ENCODE measurements around the gene DDA1.

DDA1 gene

GRCh38 chr19:17309965-17310461, 650 bp downstream of the DDA1 start:
- no peak overlapping the region for H3K4ac ChIP-seq (ENCODE audit: low read depth, low read length)
- no peak overlapping the region for H3K23ac ChIP-seq (ENCODE audit: low read length)
- peak overlapping the region; percentile 19 for H2BK5ac ChIP-seq (ENCODE audit: low read length)
- H2AK5ac ChIP-seq (ENCODE audit: low read length): no peak overlapping the region
- DNase-seq: no peak
- peak overlapping the region; percentile 24 for H3K27ac ChIP-seq (ENCODE audit: low read depth, low read length)
- peak overlapping the region; percentile 57 for H3K4me3 ChIP-seq (ENCODE audit: low read length)
- H4K5ac ChIP-seq (ENCODE audit: low read length): no peak overlapping the region
- H3K36me3 ChIP-seq (ENCODE audit: control insufficient read depth, insufficient read depth, low read length): peaks cover 3% of the 10 kb centered on the region
- H3K18ac ChIP-seq (ENCODE audit: low read length): peak overlapping the region; percentile 44
- no peaks in the 10 kb centered on the region for H3K27me3 ChIP-seq (ENCODE audit: insufficient read depth, low read length, poor library complexity)
- H2BK120ac ChIP-seq (ENCODE audit: low read depth, low read length): no peak overlapping the region
- H3K4me1 ChIP-seq (ENCODE audit: control insufficient read depth, low read depth, low read length): peaks cover 2% of the 10 kb centered on the region
- H3K79me1 ChIP-seq (ENCODE audit: low read length): peaks cover 17% of the 10 kb centered on the region
- H2BK15ac ChIP-seq (replicated peaks; ENCODE audit: low read depth): no peak overlapping the region
- WGBS (ENCODE audit: extremely low coverage, insufficient coverage, low lambda C conversion rate): no CpG with 5 or more reads among the region's 23 CpGs
- H3K9ac ChIP-seq (ENCODE audit: low read length): peak overlapping the region; percentile 90
- H3K56ac ChIP-seq (ENCODE audit: low read length): peak overlapping the region; percentile 96
- peak overlapping the region; percentile 77 for H3K4me2 ChIP-seq (ENCODE audit: low read length)
- H3K79me2 ChIP-seq (ENCODE audit: control insufficient read depth, insufficient read depth, low read length): peaks cover 22% of the 10 kb centered on the region
- H4K8ac ChIP-seq (ENCODE audit: low read depth, low read length): no peak overlapping the region

GRCh38 chr19:17311455-17312188, 2.3 kb downstream of the DDA1 start:
- no peak overlapping the region for H3K4me2 ChIP-seq (ENCODE audit: low read length)
- peaks cover 6% of the 10 kb centered on the region for H3K36me3 ChIP-seq (ENCODE audit: control insufficient read depth, insufficient read depth, low read length)
- no peak overlapping the region for H3K18ac ChIP-seq (ENCODE audit: low read length)
- H2BK5ac ChIP-seq (ENCODE audit: low read length): no peak overlapping the region
- H3K56ac ChIP-seq (ENCODE audit: low read length): no peak overlapping the region
- H4K5ac ChIP-seq (ENCODE audit: low read length): no peak overlapping the region
- peaks cover 22% of the 10 kb centered on the region for H3K79me2 ChIP-seq (ENCODE audit: control insufficient read depth, insufficient read depth, low read length)
- no peak overlapping the region for H2BK120ac ChIP-seq (ENCODE audit: low read depth, low read length)
- H2BK15ac ChIP-seq (replicated peaks; ENCODE audit: low read depth): no peak overlapping the region
- peaks cover 2% of the 10 kb centered on the region for H3K4me1 ChIP-seq (ENCODE audit: control insufficient read depth, low read depth, low read length)
- no CpG with 5 or more reads among the region's 11 CpGs for WGBS (ENCODE audit: extremely low coverage, insufficient coverage, low lambda C conversion rate)
- DNase-seq: peak; percentile 77
- H3K27ac ChIP-seq (ENCODE audit: low read depth, low read length): no peak overlapping the region
- H3K79me1 ChIP-seq (ENCODE audit: low read length): peaks cover 17% of the 10 kb centered on the region
- no peak overlapping the region for H2AK5ac ChIP-seq (ENCODE audit: low read length)
- no peak overlapping the region for H3K4ac ChIP-seq (ENCODE audit: low read depth, low read length)
- H4K8ac ChIP-seq (ENCODE audit: low read depth, low read length): no peak overlapping the region
- no peak overlapping the region for H3K9ac ChIP-seq (ENCODE audit: low read length)
- H3K23ac ChIP-seq (ENCODE audit: low read length): no peak overlapping the region
- H3K27me3 ChIP-seq (ENCODE audit: insufficient read depth, low read length, poor library complexity): no peaks in the 10 kb centered on the region
- H3K4me3 ChIP-seq (ENCODE audit: low read length): no peak overlapping the region

- Histone ChIP-seq H3K23ac (ENCODE audit: low read length) (no peak overlapping the region), H3K18ac (ENCODE audit: low read length) (no peak overlapping the region), H4K8ac (ENCODE audit: low read depth, low read length) (no peak overlapping the region), H3K79me2 (ENCODE audit: control insufficient read depth, insufficient read depth, low read length) (peaks cover 22% of the 10 kb centered on the region), H3K79me1 (ENCODE audit: low read length) (peaks cover 17% of the 10 kb centered on the region), H3K4ac (ENCODE audit: low read depth, low read length) (no peak overlapping the region), H2AK5ac (ENCODE audit: low read length) (no peak overlapping the region), H3K4me2 (ENCODE audit: low read length) (no peak overlapping the region), H3K9ac (ENCODE audit: low read length) (no peak overlapping the region), H3K27ac (ENCODE audit: low read depth, low read length) (no peak overlapping the region), H2BK5ac (ENCODE audit: low read length) (no peak overlapping the region), H3K4me3 (ENCODE audit: low read length) (no peak overlapping the region), H3K56ac (ENCODE audit: low read length) (no peak overlapping the region), H2BK15ac (replicated peaks; ENCODE audit: low read depth) (no peak overlapping the region), H2BK120ac (ENCODE audit: low read depth, low read length) (no peak overlapping the region), H3K27me3 (ENCODE audit: insufficient read depth, low read length, poor library complexity) (no peaks in the 10 kb centered on the region), H3K36me3 (ENCODE audit: control insufficient read depth, insufficient read depth, low read length) (peaks cover 6% of the 10 kb centered on the region), H4K5ac (ENCODE audit: low read length) (no peak overlapping the region), H3K4me1 (ENCODE audit: control insufficient read depth, low read depth, low read length) (peaks cover 2% of the 10 kb centered on the region)
- DNase-seq: no peak
- no CpG with 5 or more reads among the region's 20 CpGs for WGBS (ENCODE audit: extremely low coverage, insufficient coverage, low lambda C conversion rate)
These were observed 3.1 kb downstream of the DDA1 start for GRCh38 chr19:17312189-17313113.

- Histone ChIP-seq H3K27me3 (ENCODE audit: insufficient read depth, low read length, poor library complexity) (no peaks in the 10 kb centered on the region), H4K5ac (ENCODE audit: low read length) (no peak overlapping the region), H3K4me1 (ENCODE audit: control insufficient read depth, low read depth, low read length) (peaks cover 2% of the 10 kb centered on the region), H2BK5ac (ENCODE audit: low read length) (no peak overlapping the region), H2BK120ac (ENCODE audit: low read depth, low read length) (no peak overlapping the region), H3K27ac (ENCODE audit: low read depth, low read length) (no peak overlapping the region), H3K56ac (ENCODE audit: low read length) (no peak overlapping the region), H3K79me2 (ENCODE audit: control insufficient read depth, insufficient read depth, low read length) (peaks cover 22% of the 10 kb centered on the region), H4K8ac (ENCODE audit: low read depth, low read length) (no peak overlapping the region), H3K79me1 (ENCODE audit: low read length) (peaks cover 17% of the 10 kb centered on the region), H3K23ac (ENCODE audit: low read length) (no peak overlapping the region), H3K4me2 (ENCODE audit: low read length) (no peak overlapping the region), H3K4ac (ENCODE audit: low read depth, low read length) (no peak overlapping the region), H3K9ac (ENCODE audit: low read length) (no peak overlapping the region), H2BK15ac (replicated peaks; ENCODE audit: low read depth) (no peak overlapping the region), H2AK5ac (ENCODE audit: low read length) (no peak overlapping the region), H3K18ac (ENCODE audit: low read length) (no peak overlapping the region), H3K4me3 (ENCODE audit: low read length) (no peak overlapping the region), H3K36me3 (ENCODE audit: control insufficient read depth, insufficient read depth, low read length) (peaks cover 6% of the 10 kb centered on the region)
- no peak for DNase-seq
- WGBS (ENCODE audit: extremely low coverage, insufficient coverage, low lambda C conversion rate): no CpG with 5 or more reads among the region's 19 CpGs
These were observed 4.7 kb downstream of the DDA1 start for GRCh38 chr19:17314007-17314593.

- H2BK120ac ChIP-seq (ENCODE audit: low read depth, low read length): no peak overlapping the region
- H4K5ac ChIP-seq (ENCODE audit: low read length): no peak overlapping the region
- WGBS (ENCODE audit: extremely low coverage, insufficient coverage, low lambda C conversion rate): no CpG with 5 or more reads among the region's 6 CpGs
- H3K79me1 ChIP-seq (ENCODE audit: low read length): no peaks in the 10 kb centered on the region
- no peaks in the 10 kb centered on the region for H3K4me1 ChIP-seq (ENCODE audit: control insufficient read depth, low read depth, low read length)
- no peaks in the 10 kb centered on the region for H3K27me3 ChIP-seq (ENCODE audit: insufficient read depth, low read length, poor library complexity)
- H2AK5ac ChIP-seq (ENCODE audit: low read length): no peak overlapping the region
- no peak overlapping the region for H3K4me3 ChIP-seq (ENCODE audit: low read length)
- no peak overlapping the region for H3K4ac ChIP-seq (ENCODE audit: low read depth, low read length)
- H3K27ac ChIP-seq (ENCODE audit: low read depth, low read length): no peak overlapping the region
- H4K8ac ChIP-seq (ENCODE audit: low read depth, low read length): no peak overlapping the region
- H2BK15ac ChIP-seq (replicated peaks; ENCODE audit: low read depth): no peak overlapping the region
- H3K79me2 ChIP-seq (ENCODE audit: control insufficient read depth, insufficient read depth, low read length): no peaks in the 10 kb centered on the region
- no peak overlapping the region for H3K9ac ChIP-seq (ENCODE audit: low read length)
- no peak overlapping the region for H3K18ac ChIP-seq (ENCODE audit: low read length)
- no peak overlapping the region for H3K56ac ChIP-seq (ENCODE audit: low read length)
- no peak overlapping the region for H2BK5ac ChIP-seq (ENCODE audit: low read length)
- H3K36me3 ChIP-seq (ENCODE audit: control insufficient read depth, insufficient read depth, low read length): peaks cover 7% of the 10 kb centered on the region
- no peak for DNase-seq
- H3K4me2 ChIP-seq (ENCODE audit: low read length): no peak overlapping the region
- H3K23ac ChIP-seq (ENCODE audit: low read length): no peak overlapping the region
These were observed 9.6 kb downstream of the DDA1 start for GRCh38 chr19:17318966-17319365.
